Endothelial cell of umbilical vein (primary cell): ENCODE data around the gene TMC2. TPM values are rescaled to one million over a fixed set of nuclear protein-coding genes. Genes with fewer than 3 reads are reported as not detected.

ENCODE experiments used
- BruUV-seq: library from RNA; stranded (reverse); fragments of 400-500 nt; replicated peaks from 2 replicates; lab custom pipeline; 2021; lab: Mats Ljungman, UMichigan
- CTCF ChIA-PET: fragments of 300-600, 350-600 bp; sonication (Branson Sonifier 250); formaldehyde crosslinking; loops from one replicate; lab custom pipeline; 2021; ENCODE audit warnings: antibody characterized with exemption, inconsistent platforms; lab: Charles Lee
- POLR2A ChIA-PET: fragments of 300-600, 350-600 bp; sonication (Branson Sonifier 250); formaldehyde crosslinking; loops from one replicate; lab custom pipeline; 2021; ENCODE audit warnings: antibody characterized with exemption, inconsistent platforms; lab: Charles Lee
- DNase-seq: peaks from one replicate; pipeline ENCODE4 v3.0.0-alpha.2; 2011; ENCODE audit warnings: low read depth, low spot score
- FAIRE-seq: peaks from 2 replicates; lab custom pipeline; 2011; peaks lifted over from hg19 to GRCh38; lab: Jason Lieb, UNC
- H2AFZ ChIP-seq: 2 replicates; pipeline ENCODE4 v1.6.0; 2012; ENCODE audit warnings: low read depth, low read length, control low read depth, inconsistent platforms
- H3K27ac ChIP-seq: 2 replicates; pipeline ENCODE4 v1.5.1; 2011; ENCODE audit warnings: low read depth, mild to moderate bottlenecking, control low read depth, low read length, moderate library complexity; ENCODE audit not compliant: insufficient read depth
- H3K27me3 ChIP-seq, 2 experiments: 2 replicates each; pipeline versions ENCODE4 v1.6.0 to v1.6.1; 2011; ENCODE audit warnings: low read length in 2 of 2, mixed read lengths in 1 of 2; ENCODE audit not compliant: control insufficient read depth in 2 of 2, insufficient read depth in 2 of 2
- H3K36me3 ChIP-seq, 2 experiments: 2 replicates in 1 of 2; 3 replicates in 1 of 2; pipeline ENCODE4 v1.5.1; 2011; ENCODE audit warnings: low read length in 2 of 2, mild to moderate bottlenecking in 1 of 2, moderate library complexity in 1 of 2; ENCODE audit not compliant: control insufficient read depth in 2 of 2, insufficient read depth in 2 of 2; ENCODE audit errors: extremely low read depth in 1 of 2
- H3K4me1 ChIP-seq: 3 replicates; pipeline ENCODE4 v1.5.1; 2011; ENCODE audit warnings: mild to moderate bottlenecking, low read length; ENCODE audit not compliant: control insufficient read depth, insufficient read depth; ENCODE audit errors: extremely low read depth
- H3K4me2 ChIP-seq: 2 replicates; pipeline ENCODE4 v1.6.1; 2011; ENCODE audit warnings: low read length, control low read depth, mixed read lengths; ENCODE audit not compliant: insufficient read depth
- H3K4me3 ChIP-seq, 3 experiments: fragments of 200-600 bp in 1 of 3; sonication (generic), shearing (Covaris generic) in 1 of 3; replicated peaks in 1 of 3; 2 replicates each; pipeline ENCODE4 v1.5.1; 2011 to 2016; ENCODE audit warnings: control low read depth in 3 of 3, low read length in 3 of 3, mild to moderate bottlenecking in 2 of 3, inconsistent platforms in 1 of 3, low read depth in 1 of 3, moderate library complexity in 1 of 3; ENCODE audit not compliant: insufficient read depth in 1 of 3
- H3K79me2 ChIP-seq: 2 replicates; pipeline ENCODE4 v1.6.0; 2012; ENCODE audit warnings: low read length, inconsistent platforms; ENCODE audit not compliant: control insufficient read depth, insufficient read depth
- H3K9ac ChIP-seq: replicated peaks from 2 replicates; pipeline ENCODE3; 2011; ENCODE audit warnings: low read length, control low read depth; ENCODE audit not compliant: insufficient read depth; ENCODE audit errors: extremely low read depth
- H3K9me1 ChIP-seq: replicated peaks from 3 replicates; pipeline ENCODE4 v1.6.0; 2011; ENCODE audit warnings: mild to moderate bottlenecking, low read length; ENCODE audit not compliant: control insufficient read depth, insufficient read depth; ENCODE audit errors: extremely low read depth
- H3K9me3 ChIP-seq: replicated peaks from 2 replicates; pipeline ENCODE4 v1.5.1; 2012; ENCODE audit warnings: low read length, inconsistent platforms; ENCODE audit not compliant: control insufficient read depth, insufficient read depth
- H4K20me1 ChIP-seq: replicated peaks from 2 replicates; pipeline ENCODE3; 2011; ENCODE audit warnings: mild to moderate bottlenecking, low read length; ENCODE audit not compliant: control insufficient read depth, insufficient read depth; ENCODE audit errors: extremely low read depth
- GATA2 ChIP-seq: IDR thresholded peaks from 2 replicates; pipeline ENCODE4 v1.7.0; 2011; ENCODE audit warnings: low read depth, mild to moderate bottlenecking, moderate library complexity, mixed read lengths, low read length; ENCODE audit not compliant: insufficient read length, insufficient read depth
- JUN ChIP-seq: IDR thresholded peaks from 2 replicates; pipeline ENCODE4 v1.6.1; 2011; ENCODE audit warnings: borderline replicate concordance, low read depth; ENCODE audit not compliant: insufficient read length, insufficient read depth
- MYC ChIP-seq: IDR thresholded peaks from one replicate; pipeline ENCODE4 v1.6.1; 2011; ENCODE audit warnings: mild to moderate bottlenecking, low read depth, low read length
- POLR2A ChIP-seq: IDR thresholded peaks from 2 replicates; pipeline ENCODE4 v1.6.1; 2012; ENCODE audit warnings: low read depth, mild to moderate bottlenecking, control low read depth, low read length
- dilution Hi-C: fragments of 300-500 bp; cut with MboI; formaldehyde crosslinking; loops from one replicate; pipeline ENCODE4 v1.15.0; 2019; ENCODE audit warnings: low sequenced_read_pairs; ENCODE audit not compliant: extremely low pct_ligation_motif_present
- intact Hi-C: fragments of 100-400 bp; cut with micrococcal nuclease; formaldehyde crosslinking; loops from one replicate; pipeline ENCODE4 v1.10.0; 2022
- polyA plus RNA-seq, 4 experiments: library from polyadenylated mRNA; depleted of rRNA in 3 of 4; stranded (reverse) in 3 of 4; unstranded in 1 of 4; fragments of >200 nt; gene quantifications; 2 replicates each; pipeline versions ENCODE4 v1.2.1 to v1.2.3, GENCODE V29; 2011 to 2012; ENCODE audit warnings: missing spikeins in 1 of 4
- total RNA-seq: library from RNA; stranded (reverse); gene quantifications from 2 replicates; pipeline ENCODE4 v1.2.3, GENCODE V29; 2021
- TF ChIP-seq, protein P1 (sequence below): IDR thresholded peaks from 2 replicates; pipeline ENCODE4 v1.6.1; 2011; ENCODE audit not compliant: insufficient read depth, insufficient read length
- TF ChIP-seq, protein P2 (sequence below), 2 donors: IDR thresholded peaks; 1 replicate in 1 of 2; 2 replicates in 1 of 2; pipeline ENCODE4 v1.5.1; 2011; ENCODE audit warnings: low read length in 2 of 2, mild to moderate bottlenecking in 2 of 2, moderate library complexity in 2 of 2, control low read depth in 1 of 2, inconsistent platforms in 1 of 2, low read depth in 1 of 2; ENCODE audit not compliant: insufficient read depth in 1 of 2; ENCODE audit errors: extremely low read depth in 1 of 2

The TMC2 gene
- total and polyA plus RNA-seq, 2 donors (not counting 3 experiments of a cell fraction or from before 2014, with no cell fraction given) = not detected

GRCh38 chr20:2651772-2652723 lies 115.7 kb downstream of the TMC2 start, which contains the start of gene NOP56:
NOP56 (plus strand) TSS chr20:2652632; CDS start chr20:2652661, 29 bp downstream.
- Histone ChIP-seq H2AFZ (peak within 1 kb of the TSS; percentile 19), H3K27ac (peak within 1 kb of the TSS; percentile 51), H3K27me3 (no peaks in the 10 kb centered on the region), H4K20me1 (peaks cover 3% of the 10 kb centered on the region), H3K4me3 (peak within 1 kb of the TSS; percentile 94 to 98 (median 96)), H3K4me1 (peaks cover 25% of the 10 kb centered on the region), H3K79me2 (peaks cover 53% of the 10 kb centered on the region), H3K36me3 (peaks cover 26 to 27% of the 10 kb centered on the region in 2 experiments), H3K9me1 (no peaks in the 10 kb centered on the region), H3K4me2 (peak within 1 kb of the TSS; percentile 93), H3K9ac (peak within 1 kb of the TSS; percentile 94), H3K9me3 (no peaks in the 10 kb centered on the region)
- intact Hi-C loops = loop anchor here (1.0 to 10.0 kb wide), 4 partner anchors 145 to 547 kb away; partner anchors contain the start of genes SNRPB, STK35 and ZNF343
- DNase-seq = peak; percentile 86
- TSS peak; percentile 73 for BruUV-seq
- FAIRE-seq = peak; percentile 83
- CTCF ChIA-PET = interaction anchor here (0.9 to 2.7 kb wide), 7 partner anchors 11 to 445 kb away, joined by 3 to 16 read pairs (median 4); no protein-coding TSS in a partner anchor
- POLR2A ChIA-PET = interaction anchor here (0.6 to 2.0 kb wide), 7 partner anchors 10 to 309 kb away, joined by 3 to 9 read pairs (median 4); partner anchors contain the start of genes IDH3B and SNRPB
- dilution Hi-C loops = no loop called here
- TF ChIP-seq, protein P1, sequence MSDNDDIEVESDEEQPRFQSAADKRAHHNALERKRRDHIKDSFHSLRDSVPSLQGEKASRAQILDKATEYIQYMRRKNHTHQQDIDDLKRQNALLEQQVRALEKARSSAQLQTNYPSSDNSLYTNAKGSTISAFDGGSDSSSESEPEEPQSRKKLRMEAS = peak; percentile 79
- TF ChIP-seq JUN (no peak), MYC (peak; percentile 81), POLR2A (peak; percentile 92), GATA2 (no peak)
- TF ChIP-seq, protein P2, sequence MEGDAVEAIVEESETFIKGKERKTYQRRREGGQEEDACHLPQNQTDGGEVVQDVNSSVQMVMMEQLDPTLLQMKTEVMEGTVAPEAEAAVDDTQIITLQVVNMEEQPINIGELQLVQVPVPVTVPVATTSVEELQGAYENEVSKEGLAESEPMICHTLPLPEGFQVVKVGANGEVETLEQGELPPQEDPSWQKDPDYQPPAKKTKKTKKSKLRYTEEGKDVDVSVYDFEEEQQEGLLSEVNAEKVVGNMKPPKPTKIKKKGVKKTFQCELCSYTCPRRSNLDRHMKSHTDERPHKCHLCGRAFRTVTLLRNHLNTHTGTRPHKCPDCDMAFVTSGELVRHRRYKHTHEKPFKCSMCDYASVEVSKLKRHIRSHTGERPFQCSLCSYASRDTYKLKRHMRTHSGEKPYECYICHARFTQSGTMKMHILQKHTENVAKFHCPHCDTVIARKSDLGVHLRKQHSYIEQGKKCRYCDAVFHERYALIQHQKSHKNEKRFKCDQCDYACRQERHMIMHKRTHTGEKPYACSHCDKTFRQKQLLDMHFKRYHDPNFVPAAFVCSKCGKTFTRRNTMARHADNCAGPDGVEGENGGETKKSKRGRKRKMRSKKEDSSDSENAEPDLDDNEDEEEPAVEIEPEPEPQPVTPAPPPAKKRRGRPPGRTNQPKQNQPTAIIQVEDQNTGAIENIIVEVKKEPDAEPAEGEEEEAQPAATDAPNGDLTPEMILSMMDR (IDR thresholded peaks at IDR 0.05; ENCODE audit: extremely low read depth in 1 of 2, insufficient read depth in 1 of 2, low read depth in 1 of 2, low read length in 2 of 2) = no peak
